ENCODE data around the gene HS3ST4. TPM values are rescaled to one million over a fixed set of nuclear protein-coding genes. Genes with fewer than 3 reads are reported as not detected.
"Not testable (repeated sequence)": the region's sequence is repeated elsewhere in the genome, so short reads cannot be mapped to it uniquely, and the experiment has no call there.

The HS3ST4 gene
- total RNA-seq, 2 donors from 2014 or later = not detected

DNA sequence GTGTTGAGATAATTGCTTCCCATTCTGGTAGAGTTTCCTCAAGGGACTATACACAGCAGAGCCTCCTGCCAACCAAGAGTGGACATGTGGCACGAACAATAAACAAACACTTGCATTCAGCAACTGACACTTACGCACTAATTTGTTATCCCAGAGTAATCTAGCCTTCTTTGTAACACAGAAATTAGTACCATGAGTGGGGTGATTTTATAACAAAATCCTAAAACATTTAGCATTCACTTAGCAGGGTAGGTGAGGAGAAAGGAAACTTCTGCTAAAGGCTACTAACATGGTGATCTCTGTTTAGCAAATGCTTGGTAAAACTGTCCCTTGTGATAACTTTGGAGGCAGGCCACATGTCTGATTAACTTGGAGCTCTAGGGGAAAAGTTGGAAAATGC is 325.2 kb downstream of the HS3ST4 start:
- TF ChIP-seq, protein P1, sequence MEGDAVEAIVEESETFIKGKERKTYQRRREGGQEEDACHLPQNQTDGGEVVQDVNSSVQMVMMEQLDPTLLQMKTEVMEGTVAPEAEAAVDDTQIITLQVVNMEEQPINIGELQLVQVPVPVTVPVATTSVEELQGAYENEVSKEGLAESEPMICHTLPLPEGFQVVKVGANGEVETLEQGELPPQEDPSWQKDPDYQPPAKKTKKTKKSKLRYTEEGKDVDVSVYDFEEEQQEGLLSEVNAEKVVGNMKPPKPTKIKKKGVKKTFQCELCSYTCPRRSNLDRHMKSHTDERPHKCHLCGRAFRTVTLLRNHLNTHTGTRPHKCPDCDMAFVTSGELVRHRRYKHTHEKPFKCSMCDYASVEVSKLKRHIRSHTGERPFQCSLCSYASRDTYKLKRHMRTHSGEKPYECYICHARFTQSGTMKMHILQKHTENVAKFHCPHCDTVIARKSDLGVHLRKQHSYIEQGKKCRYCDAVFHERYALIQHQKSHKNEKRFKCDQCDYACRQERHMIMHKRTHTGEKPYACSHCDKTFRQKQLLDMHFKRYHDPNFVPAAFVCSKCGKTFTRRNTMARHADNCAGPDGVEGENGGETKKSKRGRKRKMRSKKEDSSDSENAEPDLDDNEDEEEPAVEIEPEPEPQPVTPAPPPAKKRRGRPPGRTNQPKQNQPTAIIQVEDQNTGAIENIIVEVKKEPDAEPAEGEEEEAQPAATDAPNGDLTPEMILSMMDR (IDR thresholded peaks at IDR 0.05) = no peak
- DNase-seq (ENCODE audit: low spot score) = no peak

DNA sequence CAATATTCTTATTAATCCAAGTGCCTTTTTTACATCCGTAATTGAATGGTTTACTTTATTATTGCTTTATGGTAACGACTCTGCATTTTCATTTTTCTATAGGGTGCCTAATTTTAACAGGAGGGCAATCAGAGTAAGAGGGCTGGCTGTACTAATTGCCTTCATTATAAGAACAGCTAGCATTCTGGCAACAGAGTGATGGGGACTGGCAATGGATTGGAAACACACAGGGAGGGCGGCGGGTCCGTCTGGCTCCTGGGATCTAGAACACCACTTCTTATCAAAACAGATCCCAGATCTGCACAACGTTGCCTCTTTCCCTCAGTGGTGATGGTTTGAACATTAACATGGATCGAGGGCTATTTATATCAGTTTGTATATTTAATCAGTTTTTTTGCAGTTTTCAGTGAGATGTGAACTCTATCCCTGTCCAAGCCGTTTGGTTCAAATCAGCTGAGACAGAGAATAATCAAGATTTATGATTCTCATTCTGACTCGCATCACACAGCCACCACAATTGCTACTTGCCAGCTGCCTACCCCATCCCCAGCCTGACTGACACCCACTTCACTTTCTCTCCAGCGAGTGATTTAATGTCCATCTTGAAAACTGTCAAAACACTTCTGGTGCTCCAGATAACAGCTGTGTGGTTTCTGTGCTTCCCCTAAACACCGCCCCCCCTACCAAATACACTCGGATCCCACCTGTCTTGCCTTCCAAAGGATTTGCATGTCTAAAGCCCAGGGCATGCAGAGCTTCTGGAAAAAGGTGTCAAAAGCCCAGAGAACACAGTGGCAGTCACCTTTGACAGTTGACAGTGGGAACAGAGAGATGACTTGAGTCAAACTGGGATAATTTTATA is 327.9 kb downstream of the HS3ST4 start:
- H3K4me1 ChIP-seq (ENCODE audit: control insufficient read depth in 1 of 2, low read depth in 2 of 2) = no peaks in the 10 kb centered on the region
- no peaks in the 10 kb centered on the region for H3K27me3 ChIP-seq (replicated peaks; ENCODE audit: insufficient read depth)
- H3K9me3 ChIP-seq = no peaks in the 10 kb centered on the region
- no peak overlapping the region for H3K27ac ChIP-seq
- DNase-seq (ENCODE audit: low spot score) (no peak), ATAC-seq (ENCODE audit: insufficient number of reproducible peaks, low FRiP score, low read depth) (no peak)
- TF ChIP-seq, protein P1 (IDR thresholded peaks at IDR 0.05) = no peak
- H3K36me3 ChIP-seq = no peaks in the 10 kb centered on the region
- H3K4me3 ChIP-seq = no peak overlapping the region

More for the DNA sequence above, 325.2 kb downstream of the HS3ST4 start:
- ATAC-seq (ENCODE audit: insufficient number of reproducible peaks, low FRiP score, low read depth) = no peak
- Histone ChIP-seq H3K27ac (no peak overlapping the region), H3K4me1 (ENCODE audit: control insufficient read depth in 1 of 2, low read depth in 2 of 2) (no peaks in the 10 kb centered on the region), H3K27me3 (replicated peaks; ENCODE audit: insufficient read depth) (no peaks in the 10 kb centered on the region), H3K36me3 (no peaks in the 10 kb centered on the region), H3K4me3 (no peak overlapping the region), H3K9me3 (no peaks in the 10 kb centered on the region)

DNA sequence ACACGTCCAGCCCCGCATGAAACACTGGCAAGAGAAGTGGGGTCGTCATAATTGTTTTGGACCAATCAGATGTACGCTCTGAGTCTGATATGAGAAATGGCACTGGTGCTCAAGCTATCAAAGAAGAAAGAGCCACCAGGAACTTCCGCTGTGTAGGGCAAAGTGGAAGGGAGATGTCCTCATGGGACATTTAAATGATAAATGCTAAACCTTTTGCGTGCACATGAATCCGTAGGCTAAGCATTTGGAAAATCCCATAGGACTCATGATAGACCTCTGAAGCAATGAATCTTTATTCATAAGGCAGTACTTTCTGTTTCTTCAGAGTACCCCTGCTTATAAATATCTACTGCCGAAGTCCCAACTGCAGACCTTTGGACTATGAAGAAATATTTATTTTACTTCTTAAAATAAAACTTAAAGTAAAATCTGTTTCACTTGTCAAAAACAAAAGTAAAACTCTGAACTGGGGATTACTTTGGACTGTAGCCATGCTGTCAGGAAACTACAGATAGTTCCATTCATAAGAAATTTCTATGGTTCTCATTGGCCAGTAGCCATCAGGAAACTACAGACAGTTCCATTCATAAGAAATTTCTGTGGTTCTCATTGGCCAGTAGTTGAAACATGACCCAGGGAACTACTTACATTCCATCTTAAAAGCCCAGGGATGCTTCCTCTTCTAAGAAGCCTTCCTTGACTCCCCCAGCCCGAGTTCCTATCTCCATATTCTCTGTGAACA is 335.1 kb downstream of the HS3ST4 start:
- Histone ChIP-seq H3K4me1 (ENCODE audit: control insufficient read depth in 1 of 2, low read depth in 2 of 2) (no peaks in the 10 kb centered on the region), H3K27me3 (replicated peaks; ENCODE audit: insufficient read depth) (no peaks in the 10 kb centered on the region), H3K9me3 (no peaks in the 10 kb centered on the region), H3K36me3 (no peaks in the 10 kb centered on the region), H3K27ac (no peak overlapping the region), H3K4me3 (no peak overlapping the region)
- ATAC-seq (ENCODE audit: insufficient number of reproducible peaks, low FRiP score, low read depth) (no peak), DNase-seq (ENCODE audit: low spot score) (no peak)
- TF ChIP-seq, protein P1 (IDR thresholded peaks at IDR 0.05) = no peak

DNA sequence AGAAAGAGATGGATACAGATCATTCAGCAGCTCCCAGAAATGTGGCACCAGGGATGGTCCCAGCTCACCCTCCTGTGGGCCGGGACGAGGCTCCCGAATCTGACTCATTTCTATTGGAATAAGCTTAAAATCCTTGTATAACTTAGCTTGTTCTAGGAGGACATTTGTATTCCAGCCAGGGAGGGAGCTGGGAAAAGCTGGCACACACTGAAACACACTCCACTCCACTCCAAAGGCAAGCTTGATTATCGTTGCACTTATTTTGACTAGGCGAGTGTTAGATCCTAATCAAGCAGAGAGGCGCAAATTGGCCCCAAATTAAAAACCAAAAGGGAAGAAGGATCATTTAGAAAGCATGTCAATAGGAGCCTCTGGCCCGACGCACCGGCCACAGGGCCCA is 339.5 kb downstream of the HS3ST4 start:
- Histone ChIP-seq H3K4me1 (ENCODE audit: control insufficient read depth in 1 of 2, low read depth in 2 of 2) (no peaks in the 10 kb centered on the region), H3K4me3 (no peak overlapping the region), H3K36me3 (no peaks in the 10 kb centered on the region), H3K27ac (no peak overlapping the region), H3K27me3 (replicated peaks; ENCODE audit: insufficient read depth) (no peaks in the 10 kb centered on the region), H3K9me3 (no peaks in the 10 kb centered on the region)
- DNase-seq (ENCODE audit: low spot score) = no peak
- TF ChIP-seq, protein P1 (IDR thresholded peaks at IDR 0.05) = no peak
- ATAC-seq (ENCODE audit: insufficient number of reproducible peaks, low FRiP score, low read depth) = no peak

DNA sequence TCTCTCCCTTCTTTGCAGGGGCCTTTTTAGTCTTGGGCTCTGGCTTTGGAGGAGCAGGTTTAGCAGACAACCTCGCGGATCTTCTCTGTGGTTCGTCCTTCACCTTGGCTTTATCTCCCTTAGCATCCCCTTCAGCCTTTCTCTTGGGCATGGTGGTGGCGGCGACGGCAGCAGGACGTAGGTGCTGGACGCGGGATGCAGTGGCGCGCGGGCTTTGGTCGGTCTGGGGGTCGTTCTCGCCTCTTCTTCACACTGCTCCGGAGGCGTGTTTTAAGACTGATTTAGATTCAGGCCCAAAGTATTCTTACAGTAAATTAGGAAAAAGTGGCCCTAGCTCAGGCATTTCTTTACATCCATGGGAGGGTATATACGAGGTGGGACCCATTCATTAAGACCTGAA is 340.9 kb downstream of the HS3ST4 start:
- not testable (repeated sequence) for H3K4me1 ChIP-seq (ENCODE audit: control insufficient read depth in 1 of 2, low read depth in 2 of 2); H3K9me3 ChIP-seq; DNase-seq (ENCODE audit: low spot score); H3K27me3 ChIP-seq (replicated peaks; ENCODE audit: insufficient read depth); H3K27ac ChIP-seq; ATAC-seq (ENCODE audit: insufficient number of reproducible peaks, low FRiP score, low read depth); H3K4me3 ChIP-seq; H3K36me3 ChIP-seq

Data from thoracic aorta (tissue), 2 donors.